ENCODE results near the gene SLC6A2.

SLC6A2 gene

DNA sequence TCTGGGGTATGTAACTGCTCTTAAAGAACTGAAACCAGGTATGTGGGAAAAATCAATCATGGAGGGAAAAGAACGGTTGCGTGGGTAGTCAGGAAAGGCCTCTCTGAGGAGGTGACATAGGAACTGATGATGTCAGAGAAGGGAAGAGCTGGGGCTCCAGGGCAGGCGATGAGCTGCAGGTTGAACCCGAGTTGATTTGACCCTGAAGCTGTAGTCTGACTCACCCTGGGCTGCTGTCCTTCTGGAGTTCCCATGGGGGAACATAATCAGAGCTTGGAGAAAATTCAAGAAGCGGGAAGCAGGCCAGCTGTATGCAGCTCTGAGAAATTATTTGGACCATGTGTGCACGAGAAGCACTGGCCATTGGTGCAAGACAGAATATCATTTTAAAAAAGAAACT is 16.7 kb downstream of the SLC6A2 start:
- no peak for DNase-seq (ENCODE audit: low read depth)

DNA sequence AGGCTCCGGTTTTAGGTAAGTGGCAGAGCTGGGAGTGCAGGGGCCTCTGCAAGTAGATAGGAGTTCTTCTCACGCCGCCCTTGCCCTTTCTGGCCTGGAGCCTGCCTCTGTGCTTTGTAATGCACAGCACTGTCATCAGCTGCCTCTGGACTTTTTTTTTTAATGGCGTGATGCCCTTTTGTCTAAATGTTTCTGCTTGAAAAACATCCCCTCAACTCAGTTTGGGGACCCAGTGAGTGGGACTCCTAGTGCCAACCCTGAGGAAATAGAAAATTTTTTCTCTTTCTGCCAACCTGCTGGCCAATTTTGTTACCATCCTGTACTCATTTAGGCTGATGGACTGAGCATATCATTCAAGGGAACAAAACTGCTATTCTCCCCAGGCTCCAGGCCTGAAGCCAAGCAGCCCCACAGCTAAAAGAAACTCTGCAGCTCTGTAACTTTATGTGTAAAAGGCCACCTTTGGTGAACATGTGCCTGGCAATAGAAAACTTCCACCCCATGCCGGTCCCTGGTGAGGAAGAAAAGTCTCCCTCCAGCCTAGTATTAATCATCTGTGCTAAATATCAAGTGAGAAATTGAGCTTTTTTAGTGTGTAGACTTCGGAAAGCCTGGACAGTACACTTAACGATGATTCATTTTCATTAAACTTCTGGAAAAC is 22.5 kb downstream of the SLC6A2 start:
- no peak for DNase-seq (ENCODE audit: low read depth)

DNA sequence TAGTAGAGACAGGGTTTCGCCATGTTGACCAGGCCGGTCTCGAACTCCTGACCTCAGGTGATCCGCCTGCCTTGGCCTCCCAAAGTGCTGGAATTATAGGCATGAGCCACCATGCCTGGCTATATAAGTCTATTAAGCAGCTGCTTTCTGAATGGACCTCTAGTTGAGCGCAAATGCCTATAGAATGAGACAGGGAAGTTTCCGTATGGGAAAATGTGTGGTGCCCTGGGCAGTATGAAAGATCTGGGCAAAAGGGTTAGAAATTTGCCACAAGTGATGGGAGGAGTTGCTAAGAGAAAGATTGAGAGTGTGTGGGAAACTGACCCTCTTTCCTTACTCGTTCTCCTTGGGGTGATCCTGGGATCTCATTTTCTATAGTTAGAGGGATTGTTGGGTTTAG is 26.3 kb downstream of the SLC6A2 start:
- no peak for DNase-seq (ENCODE audit: low read depth)

DNA sequence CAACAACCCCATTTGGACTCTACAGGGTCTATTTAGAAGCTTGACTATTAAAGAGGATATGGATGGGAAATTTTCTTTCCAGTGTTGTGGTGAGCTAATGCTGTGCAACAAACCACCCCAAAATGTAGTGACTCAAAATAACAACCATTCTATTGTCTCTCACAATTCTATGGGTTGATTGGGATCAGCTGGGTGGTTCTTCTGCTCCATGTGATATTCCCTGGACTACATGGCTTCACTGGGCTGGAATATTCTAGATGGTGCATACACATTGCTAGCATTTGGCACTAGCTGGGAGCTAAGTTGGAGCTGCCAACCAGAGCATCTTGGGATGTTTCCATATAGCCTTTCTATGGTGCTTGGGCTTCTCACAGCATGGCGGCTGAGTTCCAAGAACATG is 30.2 kb downstream of the SLC6A2 start:
- DNase-seq (ENCODE audit: low read depth), result no peak

DNA sequence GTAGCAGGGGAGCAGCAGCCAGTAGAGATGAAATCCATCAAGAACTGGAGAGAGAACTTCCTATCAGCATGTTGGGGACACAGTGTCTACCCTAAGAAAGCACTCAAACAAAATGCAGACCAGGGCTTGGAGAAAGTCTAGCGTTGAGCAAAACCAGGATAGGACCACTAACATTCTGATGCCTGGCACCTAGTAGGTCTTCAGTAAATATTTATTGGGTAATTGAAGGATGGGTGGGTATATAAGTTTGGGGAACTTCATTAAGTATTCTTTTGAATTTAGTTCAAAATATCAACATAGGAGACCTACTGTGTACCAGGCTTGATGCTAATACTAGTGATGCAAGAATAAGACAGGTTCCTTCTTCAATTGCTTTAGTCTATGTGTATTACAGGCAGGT is 30.9 kb downstream of the SLC6A2 start:
- DNase-seq (ENCODE audit: low read depth), result no peak

DNA sequence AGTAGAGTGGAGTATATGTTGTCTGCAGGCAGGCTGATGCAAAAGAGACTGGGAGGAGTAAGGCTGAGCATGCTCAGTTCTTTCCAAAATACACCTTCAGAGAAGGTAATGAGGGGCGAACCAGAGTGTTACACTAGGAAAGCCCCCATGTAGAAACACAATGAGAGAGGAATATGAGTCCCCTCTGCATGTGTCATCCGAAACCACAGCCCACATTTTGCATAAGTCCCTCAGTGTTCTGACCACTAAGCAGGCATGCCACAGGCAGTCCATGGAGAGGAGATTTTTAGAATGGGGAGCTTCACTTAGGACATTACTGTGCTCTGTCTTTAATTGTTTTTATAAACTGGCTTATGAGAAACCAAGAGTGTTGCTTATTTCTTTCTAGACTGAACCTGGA is 32.0 kb downstream of the SLC6A2 start:
- no peak for DNase-seq (ENCODE audit: low read depth)

DNA sequence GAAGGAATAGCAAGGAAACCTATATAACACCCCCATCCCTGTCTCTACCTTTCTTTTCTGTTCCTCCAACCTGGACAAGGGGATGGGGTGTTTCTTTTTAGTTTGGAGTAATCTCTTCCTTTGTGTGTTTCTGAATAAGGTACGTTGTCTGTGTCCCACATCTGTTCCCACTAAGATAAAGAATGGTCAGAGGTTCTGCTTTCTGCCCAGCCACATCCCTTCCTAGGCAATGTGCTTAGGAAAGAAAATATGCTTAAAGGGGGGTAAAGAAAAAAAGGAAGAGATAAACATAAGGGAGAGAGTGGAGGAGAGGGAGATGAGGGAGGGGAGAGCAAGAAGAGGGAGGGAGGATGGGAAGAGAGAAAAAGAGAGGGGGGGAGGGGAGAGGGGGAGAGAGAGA is 35.1 kb downstream of the SLC6A2 start:
- no peak for DNase-seq (ENCODE audit: low read depth)

DNA sequence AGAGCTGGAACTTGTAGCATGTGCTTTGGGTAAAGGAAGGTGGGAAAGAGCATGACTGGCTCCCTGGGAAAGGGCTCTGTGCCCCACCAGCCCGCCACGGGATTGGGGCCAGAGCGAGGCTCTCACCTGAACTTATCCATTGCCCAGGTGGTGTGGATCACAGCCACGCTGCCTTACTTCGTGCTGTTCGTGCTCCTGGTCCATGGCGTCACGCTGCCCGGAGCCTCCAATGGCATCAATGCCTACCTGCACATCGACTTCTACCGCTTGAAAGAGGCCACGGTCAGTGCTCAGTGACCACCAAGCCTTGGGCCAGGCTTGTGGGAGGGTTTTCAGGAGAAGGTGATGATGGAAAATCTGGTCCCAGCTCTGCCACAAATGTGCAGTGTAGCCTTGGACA is 36.0 kb downstream of the SLC6A2 start:
- DNase-seq (ENCODE audit: low read depth), result no peak

DNA sequence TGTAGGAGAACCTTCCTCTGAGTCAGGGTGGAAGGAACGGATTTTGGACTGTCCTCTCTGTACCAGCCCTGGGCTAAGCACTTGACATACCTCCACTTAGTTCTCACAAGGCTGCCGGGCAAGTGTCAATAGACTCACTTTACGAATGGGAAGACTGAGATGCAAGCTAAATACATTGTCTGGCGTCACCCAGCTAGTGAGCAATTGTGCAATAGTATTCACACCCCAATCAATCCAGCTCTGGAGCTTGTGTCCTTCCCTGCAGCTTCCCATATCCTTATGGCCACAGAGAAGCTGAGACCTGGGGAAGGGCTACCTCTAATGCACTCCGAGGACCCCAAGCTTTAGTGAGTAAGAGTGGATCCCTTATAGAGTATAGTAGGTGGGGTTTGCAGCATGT is 39.8 kb downstream of the SLC6A2 start:
- DNase-seq (ENCODE audit: low read depth), result no peak

DNA sequence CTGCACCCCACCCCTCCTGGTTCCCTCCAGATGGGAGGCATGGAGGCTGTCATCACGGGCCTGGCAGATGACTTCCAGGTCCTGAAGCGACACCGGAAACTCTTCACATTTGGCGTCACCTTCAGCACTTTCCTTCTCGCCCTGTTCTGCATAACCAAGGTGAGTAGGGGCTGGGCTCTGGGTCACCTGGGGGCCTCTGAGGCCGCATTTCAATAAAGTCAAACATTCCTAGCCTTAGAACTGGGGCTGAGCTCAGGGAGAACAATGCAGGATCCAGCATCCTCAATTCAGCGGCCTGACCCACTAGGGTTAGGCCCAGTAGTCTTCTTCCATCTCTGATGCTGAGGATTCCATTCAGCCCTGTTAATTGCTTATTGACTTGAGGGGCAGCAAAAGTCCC is 42.1 kb downstream of the SLC6A2 start:
- no peak for DNase-seq (ENCODE audit: low read depth)

DNA sequence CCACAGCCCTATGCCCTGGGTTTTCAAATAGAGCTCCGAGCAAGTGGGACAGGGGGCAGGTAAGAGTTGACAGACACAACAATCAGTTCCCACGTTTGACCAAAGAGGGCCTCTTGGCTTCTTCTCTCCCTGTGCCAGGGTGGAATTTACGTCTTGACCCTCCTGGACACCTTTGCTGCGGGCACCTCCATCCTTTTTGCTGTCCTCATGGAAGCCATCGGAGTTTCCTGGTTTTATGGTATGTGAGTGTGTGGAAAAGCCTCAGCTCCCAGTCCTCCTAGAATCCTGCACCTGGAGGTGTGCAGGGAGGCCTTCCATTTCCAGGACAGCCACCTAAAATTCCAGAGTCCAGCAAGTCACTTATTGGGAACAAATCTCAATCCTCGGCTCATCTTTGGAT is 42.5 kb downstream of the SLC6A2 start:
- no peak for DNase-seq (ENCODE audit: low read depth)

DNA sequence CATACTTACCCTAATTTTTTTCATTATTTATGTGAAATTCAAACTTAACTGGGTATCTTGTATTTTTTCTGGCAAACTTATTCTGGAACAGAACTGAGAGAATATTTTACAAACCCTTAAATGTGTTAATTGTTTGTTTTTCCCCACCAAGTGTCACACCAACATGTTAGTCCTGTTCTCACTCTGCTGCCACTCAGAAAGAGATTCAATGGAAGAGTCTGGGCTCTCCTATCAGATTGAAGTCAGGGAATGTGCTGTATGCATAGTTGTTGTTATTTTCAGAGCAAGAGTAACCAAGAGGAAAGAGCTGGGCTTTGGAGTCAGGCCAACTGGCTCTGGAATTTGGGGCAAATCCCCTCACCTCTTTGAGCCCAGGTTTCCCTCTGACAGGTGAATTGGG is 43.2 kb downstream of the SLC6A2 start:
- no peak for DNase-seq (ENCODE audit: low read depth)

DNA sequence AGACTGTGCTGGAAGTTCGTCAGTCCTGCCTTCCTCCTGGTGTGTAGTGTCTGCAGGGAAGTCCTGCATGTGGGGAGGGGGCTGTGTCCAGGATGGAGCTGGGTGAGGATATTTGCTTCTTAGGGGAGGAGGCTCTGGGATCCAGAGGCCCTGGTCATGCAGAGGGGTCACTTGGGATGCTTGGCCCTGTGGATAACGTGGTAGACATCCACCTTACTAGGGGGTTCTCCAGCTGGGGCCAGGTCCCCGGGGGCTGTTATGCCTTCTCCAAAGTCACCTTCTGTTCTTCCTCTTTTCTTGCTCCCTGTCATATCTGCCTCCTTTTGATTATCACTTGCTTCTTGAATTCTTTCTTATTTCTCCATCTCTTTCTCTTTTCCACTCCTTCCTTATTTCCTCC is 43.8 kb downstream of the SLC6A2 start:
- DNase-seq (ENCODE audit: low read depth), result no peak

DNA sequence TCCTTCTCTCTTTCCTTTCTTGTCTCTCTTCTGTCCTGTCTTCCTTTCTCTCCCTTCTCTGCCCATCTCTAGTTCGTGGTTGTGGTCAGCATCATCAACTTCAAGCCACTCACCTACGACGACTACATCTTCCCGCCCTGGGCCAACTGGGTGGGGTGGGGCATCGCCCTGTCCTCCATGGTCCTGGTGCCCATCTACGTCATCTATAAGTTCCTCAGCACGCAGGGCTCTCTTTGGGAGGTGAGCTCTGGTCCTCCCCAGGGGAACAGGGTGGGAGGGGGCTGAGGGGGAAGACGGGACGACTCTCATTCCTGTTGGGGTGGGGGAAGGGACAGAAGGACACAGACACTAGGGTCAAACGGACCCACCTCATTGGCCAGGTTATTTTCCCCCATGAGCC is 44.3 kb downstream of the SLC6A2 start:
- no peak for DNase-seq (ENCODE audit: low read depth)

DNA sequence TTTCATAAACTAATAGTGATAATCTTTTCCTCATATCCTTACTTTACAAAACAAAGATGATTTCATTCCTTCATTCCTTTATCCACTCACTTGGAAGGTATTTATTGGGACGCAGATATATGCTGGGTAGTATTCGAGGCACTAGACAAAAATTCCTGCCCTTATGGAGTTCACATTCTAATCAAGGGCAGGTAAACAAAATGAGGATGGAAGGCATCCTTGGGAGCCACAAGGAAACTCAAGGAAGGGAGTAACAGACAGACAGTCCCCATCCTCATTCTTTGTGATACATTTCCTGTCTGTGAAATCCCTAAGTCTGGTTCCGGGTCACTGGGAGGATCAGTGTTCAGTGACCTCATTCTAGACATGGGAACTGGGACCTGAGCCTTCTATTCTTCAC is 45.2 kb downstream of the SLC6A2 start:
- DNase-seq (ENCODE audit: low read depth), result no peak

DNA sequence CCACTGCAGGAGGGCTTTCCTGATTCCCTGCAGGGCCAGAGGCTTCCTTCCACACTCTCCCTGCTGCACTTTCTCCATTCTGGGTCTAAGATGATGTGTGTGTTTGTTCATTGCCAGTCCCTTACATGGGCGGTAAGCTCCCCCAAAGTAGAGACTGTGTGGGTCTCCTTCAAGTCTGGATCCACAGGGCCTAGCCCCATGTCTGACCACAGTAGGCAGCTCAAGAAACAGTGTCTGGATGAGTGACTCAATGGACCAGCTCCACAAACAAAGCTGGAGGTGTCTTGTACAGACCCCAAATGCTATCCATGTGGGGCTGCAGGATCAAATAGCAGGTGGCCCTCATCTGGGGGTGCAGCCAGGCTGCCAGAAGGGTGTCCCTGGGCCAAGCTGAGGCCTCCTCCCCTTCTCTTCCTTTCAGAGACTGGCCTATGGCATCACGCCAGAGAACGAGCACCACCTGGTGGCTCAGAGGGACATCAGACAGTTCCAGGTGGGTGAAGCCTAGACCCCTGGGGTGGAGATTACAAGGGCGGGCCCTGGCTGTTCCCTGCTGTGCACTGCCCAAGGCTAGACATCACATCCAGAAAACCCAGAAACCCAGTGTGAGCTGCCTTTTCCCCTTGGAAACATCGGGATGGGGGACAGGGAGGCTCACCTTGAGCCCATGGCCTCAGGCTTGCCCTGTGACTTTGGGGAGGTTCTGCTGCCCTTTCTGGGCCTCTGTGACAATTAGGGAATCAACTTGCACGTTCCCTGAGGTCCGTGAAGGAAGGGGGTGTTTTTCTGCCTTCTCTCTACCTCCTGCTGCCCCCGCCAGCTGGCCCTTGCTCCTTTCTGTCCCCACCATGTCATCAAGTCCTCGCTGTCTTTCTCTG is 45.9 kb downstream of the SLC6A2 start:
- peak; percentile 8 for DNase-seq (ENCODE audit: low read depth)

DNA sequence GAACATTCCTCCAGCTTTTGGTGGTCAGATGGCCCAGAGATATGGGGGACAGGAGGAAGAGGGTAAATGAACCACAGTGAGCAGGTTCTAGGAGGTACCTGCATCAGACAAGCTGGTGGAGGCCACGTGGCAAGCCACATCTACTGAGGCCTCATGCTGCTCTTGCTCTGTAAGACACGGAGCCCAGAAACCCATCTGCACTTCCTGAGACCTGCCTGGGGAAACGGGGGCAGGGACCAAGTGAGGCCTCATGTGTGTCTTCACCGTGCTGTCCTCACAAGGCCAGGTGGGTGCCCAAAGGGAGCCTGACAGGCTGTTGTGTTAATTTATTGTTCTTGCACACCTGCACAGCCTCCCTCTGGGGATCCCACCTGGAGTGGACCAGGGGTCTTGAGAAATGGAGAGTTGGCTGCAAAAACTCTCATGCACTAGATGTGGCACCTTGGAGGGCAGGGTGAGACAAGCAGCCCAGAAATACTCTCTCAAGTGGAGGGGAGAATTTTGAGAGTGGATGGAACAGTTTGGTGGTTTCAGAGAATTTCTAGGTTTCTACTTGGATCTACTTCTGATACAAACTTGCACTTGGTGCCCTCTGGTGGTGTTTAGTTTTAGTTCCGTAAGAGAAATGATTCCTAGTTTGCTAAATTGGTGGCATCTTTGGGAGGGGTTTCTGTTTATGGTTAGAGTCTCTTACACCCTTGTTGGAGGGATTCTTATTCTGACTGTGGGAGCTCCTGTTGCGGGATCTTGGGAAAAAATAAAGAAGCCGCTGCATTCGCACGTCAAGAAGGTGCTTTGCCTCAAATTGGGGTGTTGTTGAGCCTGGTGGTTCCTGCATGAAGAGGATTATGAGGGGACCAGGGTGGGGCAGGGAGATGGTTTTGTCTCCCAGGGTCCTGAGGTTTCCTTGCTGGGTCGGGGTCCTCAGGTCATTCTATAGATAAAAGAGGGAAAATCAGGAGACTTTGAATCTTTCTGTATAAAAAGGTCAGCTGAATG is 47.5 kb downstream of the SLC6A2 start:
- no peak for DNase-seq (ENCODE audit: low read depth)

DNA sequence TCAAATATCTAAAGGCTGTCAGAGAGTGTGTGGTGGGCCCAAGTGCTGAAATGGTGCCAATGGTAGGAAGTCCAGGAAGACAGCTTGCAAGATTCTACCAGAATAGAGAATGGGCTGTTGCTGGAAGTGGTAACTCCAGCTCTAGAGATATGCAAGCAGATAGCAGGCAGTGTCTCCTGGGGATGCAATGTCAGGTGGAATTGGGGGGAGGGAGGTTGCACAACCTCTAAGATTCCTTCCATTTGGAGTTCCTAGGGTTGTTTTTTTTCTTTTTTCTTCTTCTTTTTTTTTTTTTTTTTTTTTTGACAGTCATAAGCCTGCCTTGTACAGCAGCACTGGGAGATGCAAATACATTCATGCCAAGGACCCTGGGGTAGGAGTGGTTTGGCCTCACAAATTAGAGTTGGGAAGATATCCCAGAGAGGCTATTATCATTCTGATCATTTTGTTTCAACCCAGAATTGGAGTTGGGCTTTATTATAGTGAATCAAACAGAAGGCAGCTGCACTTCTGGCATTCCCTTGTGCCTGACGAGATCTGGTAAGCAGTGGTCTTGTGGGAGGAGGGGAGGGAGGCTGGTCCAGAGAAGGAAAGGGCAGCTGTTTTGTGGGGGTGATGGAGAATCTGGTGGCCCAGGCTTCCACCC is 51.1 kb downstream of the SLC6A2 start:
- DNase-seq (ENCODE audit: low read depth), result no peak

DNA sequence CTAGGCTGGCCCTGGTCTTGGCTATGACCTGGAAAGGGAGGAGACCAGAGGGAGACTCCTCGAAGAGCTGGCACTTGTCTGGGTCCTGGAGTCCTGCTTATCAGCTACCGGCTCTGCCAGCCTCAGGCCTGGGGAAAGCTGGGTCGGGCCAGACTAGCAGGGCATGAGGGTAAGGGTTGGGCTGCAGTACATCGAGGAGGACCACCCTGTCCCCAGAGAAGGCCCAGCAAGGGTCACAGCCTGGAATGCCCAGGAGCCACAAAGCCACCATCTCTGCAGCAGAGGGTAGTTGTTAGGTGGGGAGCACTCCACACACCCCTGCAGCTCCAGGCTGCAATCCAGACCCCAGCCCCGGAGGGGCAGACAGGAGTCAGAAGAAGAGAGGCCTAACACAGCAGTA is 54.0 kb downstream of the SLC6A2 start:
- no peak for DNase-seq (ENCODE audit: low read depth)

DNA sequence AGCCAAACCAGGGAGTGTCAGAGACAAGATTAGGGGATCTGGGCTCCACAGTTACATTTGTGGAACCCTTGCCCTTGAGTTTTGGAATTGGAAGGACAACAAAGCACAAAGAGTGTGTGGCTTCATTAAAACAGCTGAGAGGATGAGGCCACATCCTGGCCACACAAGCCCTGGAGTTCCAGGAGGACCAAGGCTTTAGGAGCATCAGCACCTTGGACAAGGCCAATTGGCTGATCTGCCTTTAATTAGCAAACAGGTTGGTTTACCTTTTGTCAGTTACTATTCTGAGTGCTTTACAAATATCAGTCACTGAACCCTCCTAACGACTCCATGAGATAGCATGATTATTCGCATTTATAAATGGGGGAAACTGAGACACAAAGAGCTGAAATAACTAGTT is 54.7 kb downstream of the SLC6A2 start:
- no peak for DNase-seq (ENCODE audit: low read depth)

DNA sequence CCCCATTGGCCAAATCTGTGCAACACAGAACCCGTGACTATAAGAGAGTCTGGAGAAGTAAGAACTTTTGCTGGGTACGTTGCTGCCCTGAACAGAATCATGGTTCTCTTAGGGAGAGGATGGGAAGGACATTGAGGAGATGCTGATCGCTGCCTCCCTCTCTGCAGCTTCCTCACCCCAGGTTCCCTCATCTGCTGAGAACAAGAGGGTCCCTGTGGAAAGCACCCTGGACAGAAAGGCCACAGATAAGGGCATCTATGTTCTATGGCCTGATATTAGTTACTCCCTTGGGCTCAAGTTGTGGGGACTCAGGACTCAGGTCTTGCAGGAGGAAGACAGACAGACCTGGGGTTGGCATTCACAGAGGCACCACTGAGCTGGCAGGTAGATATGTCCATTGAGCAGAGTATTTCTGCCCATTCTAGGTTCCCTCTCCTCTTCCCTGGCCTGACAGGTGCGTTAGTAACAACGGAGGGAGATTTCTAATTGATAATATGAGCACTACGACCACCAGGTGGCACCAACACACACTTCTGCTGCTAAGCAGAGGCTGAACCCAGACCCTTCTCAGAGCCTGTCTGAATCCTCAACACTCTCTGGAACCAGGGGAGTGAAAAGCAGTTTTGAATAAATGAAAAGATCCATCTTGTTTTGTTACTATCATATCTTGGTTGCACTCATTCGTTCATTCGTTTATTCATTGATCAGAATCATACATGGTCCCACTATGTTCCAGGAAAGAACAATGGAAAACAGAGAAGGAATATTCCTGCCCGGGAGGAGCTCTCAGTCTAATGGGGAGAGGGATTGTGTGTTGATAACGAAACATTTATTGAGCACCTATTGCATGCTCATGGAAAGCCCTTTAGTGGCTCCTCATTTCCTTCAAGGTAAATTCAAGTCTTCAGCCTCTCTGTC is 56.4 kb downstream of the SLC6A2 start:
- peak; percentile 4 for DNase-seq (ENCODE audit: low read depth)
